ENCODE data around the gene DUSP10.

The DUSP10 gene

GRCh38 chr1:221711656-221712055 lies 30.2 kb downstream of the DUSP10 start:
- DNase-seq: no peak

- no peak for DNase-seq
Observed at GRCh38 chr1:221711063-221711577, 30.8 kb downstream of the DUSP10 start.

- DNase-seq: no peak
Observed at GRCh38 chr1:221709854-221710253, 32.0 kb downstream of the DUSP10 start.

- peak; percentile 95 for DNase-seq
Observed at GRCh38 chr1:221708987-221709386, 32.9 kb downstream of the DUSP10 start.

GRCh38 chr1:221708076-221708571 lies 33.8 kb downstream of the DUSP10 start:
- DNase-seq: no peak

- DNase-seq: no peak
Observed at GRCh38 chr1:221706876-221707582, 34.9 kb downstream of the DUSP10 start.

GRCh38 chr1:221706191-221706590 lies 35.7 kb downstream of the DUSP10 start:
- DNase-seq: no peak

- no peak for DNase-seq
Observed at GRCh38 chr1:221704306-221704705, 37.6 kb downstream of the DUSP10 start.

GRCh38 chr1:221701570-221702186 lies 40.2 kb downstream of the DUSP10 start:
- no peak for DNase-seq

- no peak for DNase-seq
Observed at GRCh38 chr1:221700948-221701347, 40.9 kb downstream of the DUSP10 start.

- DNase-seq: no peak
Observed at GRCh38 chr1:221700536-221700935, 41.4 kb downstream of the DUSP10 start.

- DNase-seq: no peak
Observed at GRCh38 chr1:221699978-221700519, 41.8 kb downstream of the DUSP10 start.

GRCh38 chr1:221699577-221699976 lies 42.3 kb downstream of the DUSP10 start:
- no peak for DNase-seq

GRCh38 chr1:221698579-221699349 lies 43.1 kb downstream of the DUSP10 start:
- DNase-seq: no peak

GRCh38 chr1:221697923-221698425 lies 43.9 kb downstream of the DUSP10 start:
- no peak for DNase-seq

- no peak for DNase-seq
Observed at GRCh38 chr1:221696718-221697461, 45.0 kb downstream of the DUSP10 start.

- no peak for DNase-seq
Observed at GRCh38 chr1:221696027-221696426, 45.9 kb downstream of the DUSP10 start.

GRCh38 chr1:221695301-221695700 lies 46.6 kb downstream of the DUSP10 start:
- no peak for DNase-seq

GRCh38 chr1:221694109-221694508 lies 47.8 kb downstream of the DUSP10 start:
- DNase-seq: no peak

- no peak for DNase-seq
Observed at GRCh38 chr1:221693087-221693486, 48.8 kb downstream of the DUSP10 start.

- no peak for DNase-seq
Observed at GRCh38 chr1:221692643-221693042, 49.2 kb downstream of the DUSP10 start.

GRCh38 chr1:221691261-221691660 lies 50.6 kb downstream of the DUSP10 start:
- no peak for DNase-seq
